CD1c-positive myeloid dendritic cell (primary cell): ENCODE results near the gene DIPK1B.

Experiments used
- DNase-seq: peaks from one replicate; pipeline ENCODE4 v3.0.0-alpha.2; 2016; ENCODE audit errors: extremely low spot score

Gene DIPK1B

GRCh38 chr9:136769710-136770191 is 57.4 kb downstream of the DIPK1B start:
- DNase-seq, result peak; percentile 58

DNA sequence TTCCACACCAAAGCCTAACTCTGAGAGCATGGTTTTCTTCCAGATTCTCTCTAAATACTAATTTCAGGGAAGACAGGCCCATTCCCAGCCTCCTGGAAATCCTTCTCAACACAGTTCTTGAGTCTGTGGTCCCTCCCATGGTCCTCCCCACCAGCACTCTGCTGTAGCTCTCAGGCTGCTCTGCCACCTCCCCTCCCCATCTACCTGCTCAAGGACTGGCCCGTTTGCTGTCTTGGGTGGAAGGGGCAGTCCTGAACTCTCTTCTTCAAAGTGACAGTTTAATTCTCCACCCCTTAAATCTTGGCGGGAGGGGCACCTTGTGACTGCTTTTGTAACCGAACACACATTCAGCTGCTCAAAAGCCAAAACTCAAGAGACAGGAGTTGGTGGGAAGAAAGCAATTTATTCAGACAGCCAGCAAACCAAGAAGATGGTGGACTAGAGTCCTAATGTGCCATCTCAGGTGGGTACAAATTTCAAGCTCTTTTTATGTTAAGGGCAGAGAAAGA is 59.6 kb downstream of the DIPK1B start:
- no peak for DNase-seq

- DNase-seq, result peak; percentile 45
Measured at GRCh38 chr9:136773386-136774044, 61.1 kb downstream of the DIPK1B start.
